ENCODE measurements around the gene PBRM1.
"Not testable (repeated sequence)": the region's sequence is repeated elsewhere in the genome, so short reads cannot be mapped to it uniquely, and the experiment has no call there.

- TF ChIP-seq, protein P1, sequence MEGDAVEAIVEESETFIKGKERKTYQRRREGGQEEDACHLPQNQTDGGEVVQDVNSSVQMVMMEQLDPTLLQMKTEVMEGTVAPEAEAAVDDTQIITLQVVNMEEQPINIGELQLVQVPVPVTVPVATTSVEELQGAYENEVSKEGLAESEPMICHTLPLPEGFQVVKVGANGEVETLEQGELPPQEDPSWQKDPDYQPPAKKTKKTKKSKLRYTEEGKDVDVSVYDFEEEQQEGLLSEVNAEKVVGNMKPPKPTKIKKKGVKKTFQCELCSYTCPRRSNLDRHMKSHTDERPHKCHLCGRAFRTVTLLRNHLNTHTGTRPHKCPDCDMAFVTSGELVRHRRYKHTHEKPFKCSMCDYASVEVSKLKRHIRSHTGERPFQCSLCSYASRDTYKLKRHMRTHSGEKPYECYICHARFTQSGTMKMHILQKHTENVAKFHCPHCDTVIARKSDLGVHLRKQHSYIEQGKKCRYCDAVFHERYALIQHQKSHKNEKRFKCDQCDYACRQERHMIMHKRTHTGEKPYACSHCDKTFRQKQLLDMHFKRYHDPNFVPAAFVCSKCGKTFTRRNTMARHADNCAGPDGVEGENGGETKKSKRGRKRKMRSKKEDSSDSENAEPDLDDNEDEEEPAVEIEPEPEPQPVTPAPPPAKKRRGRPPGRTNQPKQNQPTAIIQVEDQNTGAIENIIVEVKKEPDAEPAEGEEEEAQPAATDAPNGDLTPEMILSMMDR (IDR thresholded peaks at IDR 0.05; ENCODE audit: low read depth, low read length, missing input control): not testable (repeated sequence)
- not testable (repeated sequence) for TF ChIP-seq REST, MAX, SP1 (IDR thresholded peaks at IDR 0.05)
Measured at GRCh38 chr3:52526671-52527038, 159.1 kb downstream of the PBRM1 start.

Measured in liver (tissue), 3 donors.